Thyroid gland (tissue), 4 donors: Measurements from ENCODE around the gene C7.

ENCODE experiments used
- POLR2A ChIP-seq, 2 donors: fragments of 450-650 bp; IDR thresholded peaks; one replicate each; pipeline ENCODE4 v1.6.1; 2017; ENCODE audit warnings: antibody characterized with exemption in 2 of 2, mild to moderate bottlenecking in 2 of 2, moderate library complexity in 1 of 2
- TF ChIP-seq, protein P1 (sequence below), 6 experiments: fragments of 200-600 bp in 3 of 6; fragments of 450-650 bp in 3 of 6; sonication (generic) in 3 of 6; IDR thresholded peaks; one replicate each; pipeline ENCODE4 v1.5.1; 2016 to 2019; ENCODE audit warnings: antibody characterized with exemption in 6 of 6, mild to moderate bottlenecking in 2 of 6, inconsistent platforms in 1 of 6, moderate library complexity in 1 of 6

DNA sequence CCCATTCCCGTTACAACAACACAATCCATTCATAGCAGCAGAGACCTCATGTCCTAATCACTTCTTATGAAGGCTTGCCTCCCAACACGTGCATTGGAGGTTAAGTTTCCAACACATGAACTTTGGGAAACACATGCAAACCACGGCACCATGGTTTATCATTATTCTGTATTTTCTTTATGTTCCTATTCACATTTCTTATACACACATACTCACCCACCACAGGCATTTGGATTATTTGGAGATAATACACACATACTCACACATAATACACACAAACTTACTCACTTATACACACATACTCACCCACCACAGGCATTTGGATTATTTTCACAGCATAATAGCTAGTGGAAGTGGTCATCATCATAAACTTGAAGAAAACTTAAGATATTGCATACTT lies 75.6 kb downstream of the C7 start:
- TF ChIP-seq, protein P1, sequence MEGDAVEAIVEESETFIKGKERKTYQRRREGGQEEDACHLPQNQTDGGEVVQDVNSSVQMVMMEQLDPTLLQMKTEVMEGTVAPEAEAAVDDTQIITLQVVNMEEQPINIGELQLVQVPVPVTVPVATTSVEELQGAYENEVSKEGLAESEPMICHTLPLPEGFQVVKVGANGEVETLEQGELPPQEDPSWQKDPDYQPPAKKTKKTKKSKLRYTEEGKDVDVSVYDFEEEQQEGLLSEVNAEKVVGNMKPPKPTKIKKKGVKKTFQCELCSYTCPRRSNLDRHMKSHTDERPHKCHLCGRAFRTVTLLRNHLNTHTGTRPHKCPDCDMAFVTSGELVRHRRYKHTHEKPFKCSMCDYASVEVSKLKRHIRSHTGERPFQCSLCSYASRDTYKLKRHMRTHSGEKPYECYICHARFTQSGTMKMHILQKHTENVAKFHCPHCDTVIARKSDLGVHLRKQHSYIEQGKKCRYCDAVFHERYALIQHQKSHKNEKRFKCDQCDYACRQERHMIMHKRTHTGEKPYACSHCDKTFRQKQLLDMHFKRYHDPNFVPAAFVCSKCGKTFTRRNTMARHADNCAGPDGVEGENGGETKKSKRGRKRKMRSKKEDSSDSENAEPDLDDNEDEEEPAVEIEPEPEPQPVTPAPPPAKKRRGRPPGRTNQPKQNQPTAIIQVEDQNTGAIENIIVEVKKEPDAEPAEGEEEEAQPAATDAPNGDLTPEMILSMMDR (IDR thresholded peaks at IDR 0.05): no peak
- no peak for TF ChIP-seq POLR2A (IDR thresholded peaks at IDR 0.05)
